NCI-H526 (cell line): Measurements from ENCODE around the gene GFOD1.
"Not testable (repeated sequence)": the region's sequence is repeated elsewhere in the genome, so short reads cannot be mapped to it uniquely, and the experiment has no call there.

Experiments used
- DNase-seq, 2 experiments: peaks; one replicate each; lab custom pipeline; 2025; lab: John Stamatoyannopoulos, UW

Gene GFOD1

GRCh38 chr6:13441778-13442177 lies 45.6 kb downstream of the GFOD1 start:
- no peak for DNase-seq

GRCh38 chr6:13439644-13440043 lies 47.8 kb downstream of the GFOD1 start:
- DNase-seq: no peak

- DNase-seq: no peak
Observed at GRCh38 chr6:13438126-13438525, 49.3 kb downstream of the GFOD1 start.

- no peak for DNase-seq
Observed at GRCh38 chr6:13437218-13437996, 50.0 kb downstream of the GFOD1 start.

- peak; percentile 20 to 29 for DNase-seq
Observed at GRCh38 chr6:13436399-13437217, 50.8 kb downstream of the GFOD1 start.

GRCh38 chr6:13435477-13436246 lies 51.7 kb downstream of the GFOD1 start:
- no peak for DNase-seq

- no peak for DNase-seq
Observed at GRCh38 chr6:13434777-13435176, 52.6 kb downstream of the GFOD1 start.

- DNase-seq: not testable (repeated sequence)
Observed at GRCh38 chr6:13434135-13434775, 53.1 kb downstream of the GFOD1 start.

- DNase-seq: no peak
Observed at GRCh38 chr6:13433709-13434121, 53.7 kb downstream of the GFOD1 start.

- DNase-seq: no peak
Observed at GRCh38 chr6:13432526-13433184, 54.7 kb downstream of the GFOD1 start.

- no peak for DNase-seq
Observed at GRCh38 chr6:13431861-13432465, 55.4 kb downstream of the GFOD1 start.

GRCh38 chr6:13431059-13431656 lies 56.2 kb downstream of the GFOD1 start:
- DNase-seq: peak in 1 of 2 experiments; percentile 32

GRCh38 chr6:13429406-13429753 lies 58.0 kb downstream of the GFOD1 start:
- no peak for DNase-seq

GRCh38 chr6:13428583-13429405 lies 58.6 kb downstream of the GFOD1 start:
- no peak for DNase-seq

GRCh38 chr6:13427801-13428582 lies 59.4 kb downstream of the GFOD1 start:
- no peak for DNase-seq

GRCh38 chr6:13427316-13427715 lies 60.1 kb downstream of the GFOD1 start:
- no peak for DNase-seq

- peak in 1 of 2 experiments; percentile 41 for DNase-seq
Observed at GRCh38 chr6:13425943-13426931, 61.2 kb downstream of the GFOD1 start.
